Measurements from ENCODE around the gene CCDC187. TPM values are rescaled to one million over a fixed set of nuclear protein-coding genes. Genes with fewer than 3 reads are reported as not detected.
A peak's percentile ranks its signal among the peaks of the same experiment; 100 is the strongest.
"Not testable (repeated sequence)": the region's sequence is repeated elsewhere in the genome, so short reads cannot be mapped to it uniquely, and the experiment has no call there.

CCDC187 gene
- total and polyA plus RNA-seq, 2 of the 4 experiments (the other 2 are of a cell fraction), result not detected

- H3K56ac ChIP-seq (ENCODE audit: extremely low read depth, insufficient read depth, low read length); BruUV-seq (replicated peaks); H3K4me1 ChIP-seq (ENCODE audit: control insufficient read depth, insufficient read depth, low read length); H2AK5ac ChIP-seq (ENCODE audit: low read depth, low read length); H3K79me1 ChIP-seq (ENCODE audit: low read depth in 1 of 2, low read length in 2 of 2); H2BK120ac ChIP-seq (ENCODE audit: low read depth, low read length); DNase-seq; H2BK5ac ChIP-seq (ENCODE audit: low read depth, low read length, poor library complexity, severe bottlenecking); H3K4me3 ChIP-seq (ENCODE audit: insufficient read depth, low read depth, low read length); H4K20me1 ChIP-seq (ENCODE audit: insufficient read depth, low read length); H3K9me3 ChIP-seq (ENCODE audit: control insufficient read depth, insufficient read depth, low read length); H3K18ac ChIP-seq (ENCODE audit: low read depth, low read length); H4K91ac ChIP-seq (ENCODE audit: insufficient read depth, low read depth, low read length); H3K4ac ChIP-seq (ENCODE audit: low read depth, low read length); dilution Hi-C loops (cut with HindIII; ENCODE audit: low sequenced_read_pairs, unreplicated experiment); H3K27ac ChIP-seq (ENCODE audit: insufficient read depth, low read length); H3K4me2 ChIP-seq (ENCODE audit: low read depth, low read length); H3K36me3 ChIP-seq (ENCODE audit: control insufficient read depth, insufficient read depth, low read length); H3K9ac ChIP-seq (ENCODE audit: low read depth, low read length); H3K23ac ChIP-seq (ENCODE audit: low read depth, low read length); H2BK20ac ChIP-seq (ENCODE audit: low read depth, low read length); H2BK15ac ChIP-seq (ENCODE audit: low read depth, low read length); H3K9me1 ChIP-seq (ENCODE audit: insufficient read depth, low read length); ATAC-seq (ENCODE audit: low read depth); in situ Hi-C loops (cut with MboI; ENCODE audit: low sequenced_read_pairs): not testable (repeated sequence)
- WGBS, 2 experiments (ENCODE audit: extremely low coverage in 2 of 2, insufficient read length in 1 of 2), result 97% methylated on average over 12 of the region's 18 CpGs; no CpG with 5 or more reads in 1 of the 2 experiments
- intact Hi-C loops (cut with micrococcal nuclease), result loop anchor here (5.0 kb wide), 1 partner anchor 664 kb away; no protein-coding TSS in a partner anchor
- Histone ChIP-seq H2AK9ac (replicated peaks; ENCODE audit: low read depth, low read length, poor library complexity) (peak overlapping the region; percentile 82), H3K14ac (replicated peaks; ENCODE audit: low read depth, low read length) (0 out of 2 replicates have a peak overlapping the region, but pooled peaks have one; percentile 4), H4K8ac (ENCODE audit: low read depth in 2 of 2, low read length in 2 of 2) (peak overlapping the region in 1 of 2 experiments; percentile 69; a peak in 3 of 4 replicates), H4K5ac (ENCODE audit: low read depth, low read length) (0 out of 2 replicates have a peak overlapping the region, but pooled peaks have one; percentile 45), H2AFZ (replicated peaks; ENCODE audit: low read length, poor library complexity) (peak overlapping the region; percentile 58), H3K27me3 (ENCODE audit: control insufficient read depth, insufficient read depth, low read length) (peaks cover 24% of the 10 kb centered on the region)
- ChIA-PET POLR2A (ENCODE audit: unreplicated experiment) (interaction anchor here (1.0 kb wide), 1 partner anchor 17 kb away, joined by 3 read pairs; no protein-coding TSS in a partner anchor), CTCF (interaction anchor here (0.5 to 0.6 kb wide), 2 partner anchors 424 to 553 kb away, joined by 3 read pairs; no protein-coding TSS in a partner anchor)
These were observed 37.3 kb downstream of the CCDC187 start for GRCh38 chr9:136266641-136267040.
